NCI-H82 (cell line): ENCODE data around the gene PKP1.

Experiments
- DNase-seq: peaks from one replicate; lab custom pipeline; 2025; lab: John Stamatoyannopoulos, UW

PKP1 gene

DNA sequence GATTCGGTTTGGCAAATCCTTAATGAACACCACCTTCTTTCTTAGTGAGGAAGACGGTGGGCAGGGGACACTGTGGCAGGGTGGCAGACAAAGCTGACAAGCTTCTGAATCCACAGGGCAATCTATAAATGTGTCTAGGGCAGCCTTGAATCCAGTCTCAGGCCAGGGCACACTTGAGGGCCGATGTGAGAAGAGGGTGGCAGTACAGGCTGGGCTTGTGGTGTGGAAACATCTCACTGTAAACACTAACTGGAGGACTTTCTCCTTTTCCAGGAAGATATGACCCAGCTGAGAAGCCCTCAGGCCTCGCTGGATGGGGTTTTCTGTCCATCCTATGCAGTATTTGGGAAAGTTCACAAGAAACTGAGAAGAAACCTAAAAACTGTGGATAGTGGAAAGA lies 46.5 kb downstream of the PKP1 start:
- no peak for DNase-seq

DNA sequence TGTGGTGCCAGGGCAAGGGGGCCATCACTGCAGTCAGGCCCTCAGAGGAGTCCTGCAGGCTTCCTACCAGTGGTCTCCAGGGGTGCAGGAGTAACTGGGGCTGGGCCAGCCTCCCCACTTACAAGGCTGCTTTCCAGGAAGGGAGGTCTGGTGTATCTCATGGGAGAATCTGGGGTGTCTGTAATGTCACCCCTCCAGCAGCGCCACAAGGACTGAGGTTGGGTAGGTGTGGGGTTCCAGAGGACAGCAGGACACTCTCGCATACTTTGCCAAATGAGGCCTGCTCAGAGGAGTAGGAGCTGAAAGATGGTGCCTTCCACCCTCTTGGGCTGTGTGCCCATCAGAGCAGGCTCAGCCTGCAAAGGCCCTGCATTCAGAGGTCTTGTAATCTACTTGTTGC lies 47.2 kb downstream of the PKP1 start:
- no peak for DNase-seq

DNA sequence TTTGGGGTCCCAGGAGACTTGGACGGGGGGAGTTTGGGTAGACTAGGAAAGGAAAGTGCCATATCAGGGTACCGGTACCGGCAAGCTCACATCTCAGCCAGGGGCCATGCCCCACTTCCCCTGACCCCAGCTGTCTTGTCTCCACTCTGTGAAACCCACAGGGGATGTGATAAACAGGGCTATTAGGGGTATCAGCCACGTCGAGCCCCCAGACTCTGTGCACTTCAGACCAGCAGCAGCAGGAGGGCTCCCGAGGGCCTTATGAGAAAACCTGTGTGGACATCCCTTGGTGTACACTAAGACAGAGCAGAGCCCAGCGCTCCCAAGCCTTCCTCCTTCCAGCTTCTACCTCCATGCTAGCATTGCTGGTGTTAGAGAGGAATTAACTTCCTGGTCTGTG lies 47.9 kb downstream of the PKP1 start:
- DNase-seq = no peak

DNA sequence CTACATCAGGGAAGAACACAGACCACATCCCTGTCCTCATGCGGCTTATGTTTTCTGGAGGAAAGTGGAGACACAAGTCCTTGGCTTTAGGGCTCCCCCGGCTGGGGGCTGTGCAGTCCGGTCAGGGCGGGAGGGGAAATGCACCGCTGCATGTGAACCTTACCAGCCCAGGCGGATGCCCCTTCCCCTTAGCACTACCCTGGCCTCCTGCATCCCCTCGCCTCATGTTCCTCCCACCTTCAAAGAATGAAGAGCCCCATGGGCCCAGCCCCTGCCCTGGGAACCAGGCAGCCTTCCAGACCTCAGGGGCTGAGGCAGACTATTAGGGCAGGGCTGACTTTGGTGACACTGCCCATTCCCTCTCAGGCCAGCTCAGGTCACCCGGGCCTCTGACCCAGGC lies 48.7 kb downstream of the PKP1 start:
- DNase-seq = no peak

DNA sequence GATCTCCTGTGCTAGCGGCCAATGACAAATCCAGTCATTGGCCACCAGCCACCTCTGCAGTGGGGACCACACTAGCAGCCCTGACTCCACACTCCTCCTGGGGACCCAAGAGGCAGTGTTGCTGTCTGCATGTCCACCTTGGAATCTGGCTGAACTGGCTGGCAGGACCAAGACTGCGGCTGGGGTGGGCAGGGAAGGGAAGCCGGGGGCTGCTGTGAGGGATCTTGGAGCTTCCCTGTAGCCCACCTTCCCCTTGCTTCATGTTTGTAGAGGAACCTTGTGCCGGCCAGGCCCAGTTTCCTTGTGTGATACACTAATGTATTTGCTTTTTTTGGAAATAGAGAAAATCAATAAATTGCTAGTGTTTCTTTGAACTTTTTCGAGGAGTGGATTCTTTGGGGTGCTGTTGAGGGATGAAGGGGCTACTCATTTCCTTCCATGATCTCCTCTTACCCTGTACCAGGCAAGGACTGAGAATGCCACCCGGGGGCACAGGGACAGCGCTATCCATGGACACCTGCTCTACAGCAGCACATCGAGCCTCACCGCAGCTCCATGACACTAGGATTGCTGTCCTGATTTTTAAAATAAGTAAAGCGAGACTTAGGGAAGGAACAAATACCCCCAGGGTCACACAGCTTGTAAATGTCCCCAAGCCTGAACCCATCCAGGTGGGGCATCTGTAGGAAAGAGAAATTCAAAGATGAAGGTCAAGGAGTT lies 49.5 kb downstream of the PKP1 start:
- no peak for DNase-seq

DNA sequence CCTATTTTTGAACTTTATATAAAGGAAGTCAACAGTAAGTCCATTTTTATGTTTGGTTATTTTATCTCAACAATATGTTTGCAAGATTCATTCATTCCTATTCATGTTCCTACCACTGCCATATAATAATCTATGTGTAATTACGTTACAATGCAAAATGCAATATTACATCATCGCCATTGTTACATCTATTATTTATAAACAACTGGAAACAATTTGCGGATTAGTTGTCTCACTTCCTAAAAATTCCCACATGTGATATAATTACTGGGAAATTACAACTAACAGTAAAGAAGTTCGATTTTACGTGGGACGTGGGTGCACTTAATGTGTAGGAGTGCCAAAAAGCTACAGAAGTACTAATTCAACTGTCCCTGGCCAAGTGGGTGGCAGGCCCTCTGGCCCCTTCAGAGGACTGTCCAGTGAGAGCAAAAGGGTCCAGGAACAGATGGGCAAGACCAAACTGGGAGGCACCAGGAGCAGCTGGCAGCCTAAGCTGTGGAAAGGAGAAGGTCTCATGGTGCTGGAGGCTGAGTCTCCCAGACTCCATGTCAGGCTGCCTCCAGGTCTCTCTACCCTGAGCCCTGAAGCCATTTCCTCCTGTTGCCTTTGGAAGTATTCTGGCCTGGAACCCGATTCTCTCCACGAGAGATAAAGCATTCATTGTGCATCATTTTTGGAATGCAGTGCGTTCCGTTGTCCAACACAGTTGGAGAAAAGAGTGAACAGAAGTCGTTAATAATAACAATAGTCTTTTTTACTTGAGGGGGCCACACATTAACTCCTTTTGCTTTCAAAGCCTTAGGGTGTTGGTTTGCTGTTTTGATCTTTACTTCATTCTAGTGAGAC lies 51.2 kb downstream of the PKP1 start:
- DNase-seq = no peak

DNA sequence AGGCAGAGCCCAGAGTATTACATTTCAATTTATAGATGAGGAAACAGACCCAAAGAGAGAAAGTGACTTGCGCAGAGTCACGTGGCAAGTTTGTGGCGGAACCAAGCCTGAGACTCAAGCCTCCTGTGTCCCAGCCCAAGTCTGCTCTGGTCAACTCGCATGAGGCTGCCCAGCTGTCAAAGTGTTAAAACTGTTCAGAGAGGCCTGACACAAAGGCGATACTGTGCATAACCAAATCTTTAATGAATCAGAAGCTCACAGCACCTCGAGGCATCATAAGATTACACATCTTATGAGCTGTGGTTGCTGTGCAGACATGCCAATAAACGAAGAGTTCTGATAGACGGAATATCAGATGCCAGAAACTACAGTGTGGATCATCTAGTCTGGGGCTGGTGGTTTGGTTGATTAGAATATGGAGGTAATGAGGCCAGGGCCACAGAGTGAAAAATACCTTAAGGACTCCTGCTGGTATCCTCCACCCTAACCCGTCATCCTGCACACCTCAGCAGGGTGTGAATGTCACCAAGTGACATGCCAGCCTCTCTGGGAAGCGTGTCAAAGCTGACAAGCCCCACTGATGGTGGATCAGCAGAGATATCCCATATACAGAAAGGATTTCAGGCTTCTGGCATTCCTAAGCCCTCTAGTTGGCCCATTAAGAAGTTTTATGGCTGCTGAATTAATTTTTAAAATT lies 52.0 kb downstream of the PKP1 start:
- DNase-seq = no peak

DNA sequence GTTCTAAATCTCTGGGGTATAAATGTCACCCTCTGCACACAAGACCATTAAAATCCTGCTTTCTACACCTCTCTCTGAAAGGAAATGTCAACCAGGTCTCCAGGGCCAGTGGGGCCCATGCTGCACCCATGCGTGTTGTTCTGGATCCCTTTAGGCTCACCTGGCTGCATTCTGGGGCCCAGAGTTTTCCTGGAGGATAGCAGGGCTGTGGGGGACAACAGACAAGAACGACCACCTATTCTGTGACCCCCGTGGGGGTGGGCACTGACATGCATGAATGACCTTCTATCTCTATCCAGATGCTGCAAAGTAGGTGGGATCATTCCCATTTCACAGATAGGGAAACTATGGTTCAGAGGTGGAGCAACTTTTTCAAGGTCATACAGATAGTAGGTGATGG lies 52.6 kb downstream of the PKP1 start:
- DNase-seq = no peak

DNA sequence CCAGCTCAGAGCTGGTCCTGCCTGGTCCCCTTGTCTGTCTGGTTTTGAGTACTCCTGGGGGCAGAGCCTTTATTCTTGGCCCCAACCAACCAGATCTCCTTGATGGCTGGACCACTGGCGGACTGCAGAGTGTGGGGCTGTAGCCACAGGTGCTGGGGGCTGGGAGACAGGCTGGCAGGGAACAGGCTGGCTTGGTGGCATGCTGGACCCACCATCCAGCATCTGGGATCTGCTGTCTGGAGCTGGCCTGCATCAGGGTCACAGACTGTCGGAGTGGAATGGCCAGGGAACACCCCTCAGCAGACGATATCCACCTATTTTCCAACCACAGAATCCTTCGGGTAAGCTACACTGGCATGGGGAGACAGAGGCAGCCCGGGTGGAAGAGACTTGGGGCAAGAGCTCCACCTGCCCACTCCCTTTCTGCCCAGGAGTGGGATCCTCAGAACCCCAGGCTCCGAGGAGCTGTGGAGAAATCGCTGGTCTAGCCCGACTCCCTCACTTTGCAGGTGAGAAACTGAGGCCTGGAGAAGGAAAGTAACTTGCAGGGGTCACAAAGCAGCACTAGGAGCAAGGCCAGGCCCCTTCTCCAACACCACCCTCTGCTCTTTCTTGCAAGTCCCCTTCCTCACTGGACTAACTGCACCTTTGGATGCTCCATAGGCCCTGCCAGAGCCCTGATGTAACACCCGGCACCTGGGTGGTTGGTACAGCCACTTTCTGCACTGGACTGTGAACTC lies 53.6 kb downstream of the PKP1 start:
- DNase-seq = no peak

DNA sequence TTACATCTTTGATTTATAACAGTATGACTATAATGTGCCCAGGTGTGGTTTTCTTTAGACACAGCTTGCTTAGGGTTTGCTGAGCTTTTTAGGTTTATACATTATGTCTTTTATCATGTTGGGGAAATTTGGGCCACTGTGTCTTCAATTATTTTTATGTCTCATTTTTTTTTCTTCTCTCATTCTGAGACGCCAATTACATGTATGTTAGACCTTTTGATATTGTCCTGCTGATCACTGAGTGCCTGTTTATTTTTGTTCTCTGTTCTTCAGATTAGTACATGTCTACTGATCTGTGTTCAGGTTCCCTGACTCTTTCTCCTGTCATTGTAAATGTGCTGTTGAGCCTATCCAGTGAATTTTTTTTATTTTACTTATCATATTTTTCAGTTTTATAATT lies 58.1 kb downstream of the PKP1 start:
- no peak for DNase-seq

DNA sequence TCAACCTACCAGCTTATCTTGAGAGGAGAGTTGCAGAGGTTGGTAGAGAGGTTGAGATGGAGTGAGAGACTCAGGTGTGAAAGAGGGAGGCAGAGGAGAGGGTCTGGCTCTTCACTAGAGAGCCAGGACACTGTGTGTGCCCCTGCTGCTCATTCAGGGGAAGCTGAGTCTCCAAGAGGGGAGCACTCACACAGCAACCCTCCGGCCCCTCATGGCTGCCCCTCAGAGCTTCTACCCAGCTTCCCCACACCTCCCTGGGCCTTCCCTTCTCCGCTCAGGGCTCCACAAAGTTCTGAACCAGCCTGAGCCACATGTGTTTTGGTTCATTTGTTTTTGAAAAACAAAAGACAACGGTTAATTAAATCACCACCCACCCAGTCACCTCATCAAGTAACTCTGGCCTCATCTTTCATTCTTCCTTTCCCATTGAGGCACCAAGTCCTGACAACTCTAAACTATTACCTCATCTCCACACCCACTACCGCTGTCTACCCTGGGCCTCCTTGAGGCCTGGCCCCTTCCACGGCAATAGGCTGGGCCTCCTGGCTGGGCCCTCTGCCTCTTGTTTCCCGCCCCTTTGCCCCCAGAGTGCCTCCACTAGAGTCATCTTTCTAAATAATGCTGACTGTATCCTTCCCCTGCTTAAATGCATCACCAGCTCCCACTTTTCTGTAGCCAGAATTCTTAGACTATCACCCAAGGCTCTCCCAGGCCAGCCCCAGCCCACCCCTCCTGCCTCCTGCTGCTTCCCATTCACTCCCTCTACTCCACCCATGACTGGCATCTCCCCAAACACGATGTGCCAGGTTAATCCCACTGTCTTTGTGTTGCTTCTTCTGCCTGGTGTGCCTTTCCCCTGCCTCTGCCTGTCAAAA lies 61.1 kb downstream of the PKP1 start:
- DNase-seq = no peak

DNA sequence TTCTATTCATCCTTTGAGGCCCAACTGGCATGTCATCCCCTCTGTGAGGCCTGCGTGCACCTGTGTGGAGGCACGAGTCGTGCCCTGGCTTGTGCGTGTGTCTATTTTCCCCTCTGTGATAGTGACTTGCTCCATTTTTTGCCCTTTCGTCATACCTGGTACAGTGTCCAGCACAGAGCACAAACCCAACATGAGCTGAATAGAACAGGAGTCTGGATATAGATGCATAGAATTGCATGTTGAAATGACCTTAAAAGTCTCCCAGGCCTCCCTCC lies 61.7 kb downstream of the PKP1 start:
- DNase-seq = no peak

DNA sequence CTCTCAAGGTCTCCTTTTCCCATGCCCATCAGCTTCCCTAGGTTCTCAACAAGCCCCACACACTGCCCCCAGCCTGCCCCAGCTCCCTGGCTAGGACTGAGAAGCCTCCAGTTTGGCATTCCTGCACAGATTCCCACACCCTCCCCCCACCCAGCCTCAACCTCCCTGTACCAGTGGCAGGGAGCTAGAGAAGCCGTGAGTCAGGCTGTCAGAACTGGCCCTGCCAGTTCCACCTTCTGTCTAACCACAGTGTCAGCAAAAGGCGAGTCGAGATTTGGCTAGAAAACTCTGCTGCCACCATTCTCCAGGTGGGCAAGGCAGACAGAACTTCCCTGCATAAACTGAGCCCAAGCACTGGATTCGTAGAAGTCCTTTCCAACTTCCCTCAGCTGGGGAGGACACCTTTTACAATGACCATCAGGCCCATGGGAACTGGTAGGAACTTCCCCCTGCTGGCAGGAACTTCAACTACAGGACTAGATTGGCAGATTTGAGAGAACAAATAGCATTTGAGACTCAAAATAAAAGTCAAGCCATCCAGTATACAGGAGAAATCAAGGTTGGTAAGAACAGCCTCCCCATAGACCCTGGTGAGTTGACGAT lies 63.1 kb downstream of the PKP1 start:
- DNase-seq = peak; percentile 72

DNA sequence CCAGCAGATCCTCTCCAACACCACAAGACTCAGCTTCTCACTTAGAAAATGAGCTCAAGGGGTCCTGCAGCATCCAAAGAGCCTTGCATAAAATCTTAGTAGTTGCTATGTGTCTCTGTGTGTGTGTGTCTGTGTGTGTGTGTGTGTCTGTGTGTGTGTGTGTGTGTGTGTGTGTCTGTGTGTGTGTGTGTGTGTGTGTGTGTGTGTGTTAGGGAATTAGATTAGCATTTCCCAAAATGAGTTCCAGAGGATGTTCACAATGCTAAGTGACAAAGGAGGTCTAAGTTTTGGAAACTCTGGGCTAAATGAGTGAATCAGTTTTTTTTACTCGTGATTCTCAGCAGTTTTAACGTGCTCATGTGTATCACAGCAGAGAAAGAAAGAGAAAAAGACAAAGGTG lies 63.7 kb downstream of the PKP1 start:
- DNase-seq = no peak

DNA sequence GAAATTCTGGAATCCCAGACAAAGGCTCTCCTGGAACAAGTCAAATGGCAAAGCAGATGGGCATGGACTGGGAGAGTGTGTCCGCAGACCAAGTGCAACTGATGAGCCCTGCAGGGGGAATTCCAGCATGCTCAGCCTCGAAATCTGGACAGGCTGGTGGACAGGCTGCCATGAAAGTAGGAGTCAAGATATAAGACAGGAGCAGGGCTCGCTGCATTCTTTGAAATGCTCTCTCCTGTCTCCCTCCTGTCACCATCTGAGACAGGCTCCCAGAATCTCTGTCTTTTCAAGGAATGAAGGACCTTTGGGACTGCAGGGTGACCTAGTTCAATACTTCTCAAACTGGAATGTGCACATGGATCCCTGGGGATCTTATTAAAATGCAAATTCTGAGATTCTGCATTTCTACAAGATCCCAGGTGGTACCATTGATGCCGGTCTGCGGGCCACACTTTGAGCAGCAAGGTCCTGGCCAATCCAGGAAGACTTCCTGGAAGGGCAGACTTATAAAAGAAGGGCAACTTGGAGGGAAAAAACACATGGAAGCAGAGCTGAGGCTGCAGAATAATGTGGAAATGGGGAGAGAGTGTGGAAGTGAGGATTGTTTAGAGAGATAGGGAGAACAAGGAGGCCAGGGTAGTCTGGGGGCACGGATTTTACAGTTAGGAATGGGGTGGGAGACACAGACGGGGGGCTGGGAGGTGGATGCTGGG lies 64.3 kb downstream of the PKP1 start:
- DNase-seq = no peak

DNA sequence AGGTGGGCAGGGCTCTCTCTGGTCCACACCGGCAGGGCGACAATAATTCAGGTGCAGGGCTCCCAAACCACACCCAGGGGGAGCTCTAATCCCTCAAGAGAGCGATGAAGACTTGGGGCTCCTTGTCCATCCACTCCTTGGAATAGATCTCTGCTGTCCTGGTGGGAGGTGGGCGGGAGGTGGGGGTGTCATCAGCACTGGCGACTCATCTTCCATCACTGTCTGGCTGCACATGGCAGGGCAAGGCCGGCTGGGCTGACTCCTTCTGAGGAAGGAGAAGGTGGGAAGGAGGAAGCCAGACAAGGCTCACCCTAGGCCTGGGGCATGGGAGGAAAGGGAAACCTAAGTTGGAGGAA lies 64.9 kb downstream of the PKP1 start:
- peak; percentile 88 for DNase-seq

DNA sequence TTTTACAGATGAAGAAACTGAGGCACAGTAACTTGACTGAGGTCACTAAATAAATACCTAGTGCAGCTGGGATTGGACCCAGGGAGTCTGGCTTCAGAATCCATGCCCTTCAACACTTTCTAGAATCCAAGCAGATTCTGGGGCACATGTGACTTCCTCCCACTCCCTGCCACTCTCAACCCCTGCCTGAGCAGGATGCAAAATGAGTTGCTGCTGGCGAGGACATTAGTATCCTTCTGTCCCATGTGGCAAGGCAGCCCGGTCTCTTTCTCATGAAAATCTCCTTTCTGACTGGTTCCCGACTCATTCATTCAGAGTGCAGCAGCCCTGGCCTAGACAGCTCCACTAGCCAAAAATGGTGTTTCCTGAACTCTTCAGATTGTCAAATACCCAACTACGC lies 65.8 kb downstream of the PKP1 start:
- DNase-seq = no peak

DNA sequence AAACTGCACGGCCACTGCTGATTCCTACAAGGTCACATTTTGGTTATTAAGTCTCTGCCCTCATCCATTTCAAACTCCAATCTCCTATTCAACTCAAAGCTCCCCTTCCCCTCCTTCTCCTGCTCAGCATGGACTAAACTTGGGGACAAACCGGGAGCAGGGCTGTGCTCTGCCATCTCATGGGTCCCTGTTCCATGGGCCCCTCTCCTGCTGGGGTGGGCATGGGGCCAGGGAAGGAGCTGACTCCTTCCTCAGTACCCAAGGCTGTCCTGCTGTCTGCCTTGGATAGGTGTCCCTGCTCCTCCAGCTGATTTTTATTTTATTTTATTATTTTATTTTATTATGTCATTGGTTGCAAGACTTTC lies 67.0 kb downstream of the PKP1 start:
- DNase-seq = no peak

DNA sequence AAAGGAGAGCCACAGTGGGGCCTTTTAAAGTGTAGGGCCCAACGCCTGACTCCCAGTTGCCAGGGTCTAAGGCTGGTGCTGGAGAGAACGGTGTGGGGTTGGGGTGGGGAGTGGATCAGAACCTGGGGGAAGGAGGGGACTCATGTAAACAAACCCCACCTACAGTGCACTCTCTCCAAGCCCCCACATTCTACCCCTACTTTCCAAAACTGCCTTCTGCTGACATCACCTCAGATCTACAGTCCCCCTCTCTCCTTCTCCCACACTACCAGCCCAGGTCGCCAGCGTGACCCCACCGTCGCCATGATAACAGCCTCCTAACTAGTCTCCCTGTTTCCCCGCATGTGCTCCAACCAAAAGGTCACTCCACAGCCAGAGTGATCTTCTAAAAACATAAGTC lies 67.6 kb downstream of the PKP1 start:
- no peak for DNase-seq

DNA sequence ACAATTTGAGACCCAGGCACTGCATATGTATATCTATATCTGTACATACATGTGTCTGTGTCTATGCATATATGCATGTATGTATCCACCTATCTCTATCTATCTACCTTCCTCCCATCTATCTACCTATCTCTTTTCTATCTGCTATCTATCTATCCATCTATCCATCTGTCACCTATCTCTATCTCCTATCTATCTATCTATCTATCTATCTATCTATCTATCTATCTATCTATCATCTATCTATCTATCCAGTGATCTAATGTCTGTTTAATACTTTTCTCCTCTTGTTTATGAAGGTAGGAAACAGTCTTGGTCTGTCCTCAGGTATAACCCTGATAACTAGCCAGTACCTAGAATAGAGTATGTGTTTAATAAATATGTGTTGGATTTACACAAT lies 68.3 kb downstream of the PKP1 start:
- no peak for DNase-seq
